GM23248 (cell line): ENCODE data around the gene CDH13. TPM values are rescaled to one million over a fixed set of nuclear protein-coding genes. Genes with fewer than 3 reads are reported as not detected.

Experiments used
- DNase-seq: peaks from one replicate; pipeline ENCODE4 v3.0.0-alpha.2; 2015
- H2AFZ ChIP-seq: fragments of 200-600 bp; sonication (generic); 2 replicates; pipeline ENCODE4 v1.6.1; 2016; ENCODE audit warnings: antibody characterized with exemption
- H3F3A ChIP-seq: fragments of 200-600 bp; sonication (generic); 2 replicates; pipeline ENCODE4 v1.6.1; 2016; ENCODE audit warnings: mild to moderate bottlenecking, antibody characterized with exemption, mixed run types; ENCODE audit not compliant: insufficient read depth
- H3K27ac ChIP-seq: fragments of 200-600 bp; sonication (generic); 2 replicates; pipeline ENCODE4 v1.5.1; 2016; ENCODE audit warnings: mild to moderate bottlenecking
- H3K27me3 ChIP-seq: fragments of 200-600 bp; sonication (generic); replicated peaks from 2 replicates; pipeline ENCODE4 v1.6.1; 2016; ENCODE audit warnings: mild to moderate bottlenecking; ENCODE audit not compliant: insufficient read depth
- H3K36me3 ChIP-seq: fragments of 200-600 bp; sonication (generic); 2 replicates; pipeline ENCODE4 v1.6.1; 2016; ENCODE audit warnings: low read depth, mild to moderate bottlenecking
- H3K4me1 ChIP-seq: fragments of 200-600 bp; sonication (generic); 2 replicates; pipeline ENCODE4 v1.6.1; 2016; ENCODE audit warnings: mild to moderate bottlenecking; ENCODE audit not compliant: insufficient read depth
- H3K4me2 ChIP-seq: fragments of 200-600 bp; sonication (generic); one replicate; pipeline ENCODE4 v1.6.1; 2016; ENCODE audit warnings: mild to moderate bottlenecking; ENCODE audit not compliant: unreplicated experiment
- H3K4me3 ChIP-seq: fragments of 200-600 bp; sonication (generic); 2 replicates; pipeline ENCODE4 v1.5.1; 2016; ENCODE audit warnings: mild to moderate bottlenecking
- H3K79me2 ChIP-seq: fragments of 200-600 bp; sonication (generic); 2 replicates; pipeline ENCODE4 v1.6.1; 2016; ENCODE audit warnings: mild to moderate bottlenecking; ENCODE audit not compliant: insufficient read depth
- H3K9ac ChIP-seq: fragments of 200-600 bp; sonication (generic); 2 replicates; pipeline ENCODE4 v1.6.1; 2016; ENCODE audit warnings: mild to moderate bottlenecking
- H3K9me2 ChIP-seq: fragments of 200-600 bp; sonication (generic); 2 replicates; pipeline ENCODE4 v1.6.1; 2016; ENCODE audit warnings: mixed run types, mild to moderate bottlenecking, moderate library complexity; ENCODE audit not compliant: insufficient read depth
- H3K9me3 ChIP-seq: fragments of 200-600 bp; sonication (generic); one replicate; pipeline ENCODE4 v1.6.1; 2017; ENCODE audit warnings: low read depth
- H4K20me1 ChIP-seq: fragments of 200-600 bp; sonication (generic); 2 replicates; pipeline ENCODE4 v1.6.0; 2016; ENCODE audit not compliant: insufficient read depth
- EZH2 ChIP-seq: fragments of 200-600 bp; sonication (generic); IDR thresholded peaks from 2 replicates; pipeline ENCODE4 v1.6.1; 2018; ENCODE audit warnings: antibody characterized with exemption, mild to moderate bottlenecking; ENCODE audit not compliant: insufficient read depth, poor library complexity, severe bottlenecking
- EZH2phosphoT487 ChIP-seq: fragments of 200-600 bp; sonication (generic); IDR thresholded peaks from 2 replicates; pipeline ENCODE4 v1.6.1; 2018; ENCODE audit warnings: antibody characterized with exemption, moderate library complexity, mild to moderate bottlenecking, low read depth; ENCODE audit not compliant: insufficient read depth
- WGBS, 2 experiments: methylation state at CpG; one replicate each; pipeline ENCODE4 v1.1.6; 2015 to 2017; ENCODE audit warnings: low lambda C conversion rate in 2 of 2, low coverage in 1 of 2; ENCODE audit errors: missing lambda C conversion rate in 2 of 2; 5-methylcytosine and 5-hydroxymethylcytosine counted together
- in situ Hi-C: fragments of 300-500 bp; cut with MboI; formaldehyde crosslinking; loops from 2 replicates; pipeline ENCODE4 v1.15.0; 2020
- polyA plus RNA-seq: library from polyadenylated mRNA; unstranded; fragments of >200 nt; fragmentation: Nextera tagmentation; extraction: Ambion mirVana; gene quantifications from 2 replicates; pipeline ENCODE4 v1.2.1, GENCODE V29; 2016
- total RNA-seq: library from RNA; depleted of rRNA; stranded (reverse); fragments of >200 nt; shearing (Covaris generic); gene quantifications from 2 replicates; pipeline ENCODE4 v1.2.3, GENCODE V29; 2014

CDH13 gene
- total and polyA plus RNA-seq, 2 experiments from 2014 or later: 51.0 to 52.8 TPM

DNA sequence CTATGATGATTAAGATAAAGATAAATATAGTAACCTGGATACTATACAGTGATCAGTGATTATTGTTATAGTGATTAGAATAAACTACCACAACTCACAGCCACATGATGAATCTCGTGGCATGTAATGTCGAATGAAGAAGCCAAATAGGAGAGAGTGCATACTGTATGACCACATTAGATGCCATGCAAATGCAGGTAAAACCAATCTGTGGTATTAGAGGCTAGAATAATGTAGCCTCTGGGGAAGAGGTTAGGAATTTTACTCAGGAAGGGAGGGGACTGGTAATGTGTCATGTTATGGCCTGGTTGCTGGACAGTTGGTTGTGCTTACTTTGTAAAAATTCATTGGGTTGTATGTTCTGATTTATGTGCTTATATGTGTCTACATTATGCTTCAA is 402.7 kb downstream of the CDH13 start:
- no peaks in the 10 kb centered on the region for H3K9me3 ChIP-seq
- H3K4me2 ChIP-seq: no peak overlapping the region
- in situ Hi-C loops: no loop called here
- no peaks in the 10 kb centered on the region for H3K79me2 ChIP-seq
- H3K4me1 ChIP-seq: no peaks in the 10 kb centered on the region
- no peaks in the 10 kb centered on the region for H3K36me3 ChIP-seq
- H2AFZ ChIP-seq: no peak overlapping the region
- H3F3A ChIP-seq: no peaks in the 10 kb centered on the region
- no peak overlapping the region for H3K9ac ChIP-seq
- no peaks in the 10 kb centered on the region for H3K27me3 ChIP-seq
- H3K4me3 ChIP-seq: no peak overlapping the region
- 82 to 86% methylated on average over 2 of the region's 2 CpGs for WGBS, 2 experiments
- no peak for TF ChIP-seq EZH2phosphoT487
- TF ChIP-seq EZH2: no peak
- H3K9me2 ChIP-seq: no peaks in the 10 kb centered on the region
- H4K20me1 ChIP-seq: no peaks in the 10 kb centered on the region
- H3K27ac ChIP-seq: no peak overlapping the region
- DNase-seq: no peak

- no peaks in the 10 kb centered on the region for H3K9me3 ChIP-seq
- no peak overlapping the region for H3K9ac ChIP-seq
- 85 to 86% methylated on average over 3 of the region's 3 CpGs for WGBS, 2 experiments
- H3F3A ChIP-seq: no peaks in the 10 kb centered on the region
- no peak for TF ChIP-seq EZH2
- no peak for TF ChIP-seq EZH2phosphoT487
- DNase-seq: peak; percentile 13
- no peak overlapping the region for H3K4me2 ChIP-seq
- no peaks in the 10 kb centered on the region for H4K20me1 ChIP-seq
- no peaks in the 10 kb centered on the region for H3K9me2 ChIP-seq
- H3K27me3 ChIP-seq: no peaks in the 10 kb centered on the region
- no peaks in the 10 kb centered on the region for H3K79me2 ChIP-seq
- no peak overlapping the region for H2AFZ ChIP-seq
- no peak overlapping the region for H3K27ac ChIP-seq
- H3K4me3 ChIP-seq: no peak overlapping the region
- no peaks in the 10 kb centered on the region for H3K4me1 ChIP-seq
- H3K36me3 ChIP-seq: no peaks in the 10 kb centered on the region
- in situ Hi-C loops: no loop called here
Observed at GRCh38 chr16:83031524-83031923, 404.8 kb downstream of the CDH13 start.

DNA sequence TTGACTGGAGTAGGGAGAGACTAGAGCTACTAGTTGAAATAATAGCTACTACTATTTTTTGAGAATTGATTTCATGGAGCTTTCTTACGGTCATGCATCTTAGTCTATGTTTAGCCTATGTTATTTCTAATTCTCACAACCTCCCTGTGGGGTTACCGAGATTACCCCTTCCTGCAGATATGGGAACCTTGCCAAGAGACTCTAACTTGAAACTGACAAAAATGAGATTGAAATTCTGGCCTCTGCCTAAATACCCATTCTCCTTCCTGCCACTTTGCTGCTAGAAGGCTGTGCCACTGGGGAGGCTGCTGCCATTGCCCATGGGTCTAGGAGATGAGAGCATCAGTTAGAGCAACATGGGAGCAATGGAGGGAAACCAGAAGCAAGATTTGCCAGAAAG is 410.3 kb downstream of the CDH13 start:
- DNase-seq: no peak
- peaks cover 7% of the 10 kb centered on the region; the same call in 1 of the 2 replicates for H3K4me1 ChIP-seq
- no peaks in the 10 kb centered on the region for H3K36me3 ChIP-seq
- no peak overlapping the region for H3K27ac ChIP-seq
- no peaks in the 10 kb centered on the region for H3F3A ChIP-seq
- no peaks in the 10 kb centered on the region for H3K27me3 ChIP-seq
- no peaks in the 10 kb centered on the region for H3K9me2 ChIP-seq
- no peak overlapping the region for H3K4me3 ChIP-seq
- no peak overlapping the region for H3K4me2 ChIP-seq
- no peak overlapping the region for H3K9ac ChIP-seq
- TF ChIP-seq EZH2phosphoT487 (no peak), EZH2 (no peak)
- H3K79me2 ChIP-seq: no peaks in the 10 kb centered on the region
- H4K20me1 ChIP-seq: no peaks in the 10 kb centered on the region
- no peaks in the 10 kb centered on the region for H3K9me3 ChIP-seq
- 53 to 62% methylated on average over 2 of the region's 2 CpGs for WGBS, 2 experiments
- in situ Hi-C loops: no loop called here
- H2AFZ ChIP-seq: no peak overlapping the region

- no peaks in the 10 kb centered on the region for H3K9me2 ChIP-seq
- H3K36me3 ChIP-seq: no peaks in the 10 kb centered on the region
- no peak overlapping the region for H3K4me2 ChIP-seq
- peaks cover 7% of the 10 kb centered on the region; the same call in 1 of the 2 replicates for H3K4me1 ChIP-seq
- WGBS, 2 experiments: 92 to 98% methylated on average over 2 of the region's 2 CpGs
- H3K9me3 ChIP-seq: no peaks in the 10 kb centered on the region
- H3K4me3 ChIP-seq: no peak overlapping the region
- no peak overlapping the region for H2AFZ ChIP-seq
- no peak overlapping the region for H3K9ac ChIP-seq
- no peaks in the 10 kb centered on the region for H4K20me1 ChIP-seq
- TF ChIP-seq EZH2phosphoT487 (no peak), EZH2 (no peak)
- no peak overlapping the region for H3K27ac ChIP-seq
- no peaks in the 10 kb centered on the region for H3F3A ChIP-seq
- H3K27me3 ChIP-seq: no peaks in the 10 kb centered on the region
- no peak for DNase-seq
- in situ Hi-C loops: no loop called here
- H3K79me2 ChIP-seq: no peaks in the 10 kb centered on the region
Observed at GRCh38 chr16:83037884-83038283, 411.1 kb downstream of the CDH13 start.

DNA sequence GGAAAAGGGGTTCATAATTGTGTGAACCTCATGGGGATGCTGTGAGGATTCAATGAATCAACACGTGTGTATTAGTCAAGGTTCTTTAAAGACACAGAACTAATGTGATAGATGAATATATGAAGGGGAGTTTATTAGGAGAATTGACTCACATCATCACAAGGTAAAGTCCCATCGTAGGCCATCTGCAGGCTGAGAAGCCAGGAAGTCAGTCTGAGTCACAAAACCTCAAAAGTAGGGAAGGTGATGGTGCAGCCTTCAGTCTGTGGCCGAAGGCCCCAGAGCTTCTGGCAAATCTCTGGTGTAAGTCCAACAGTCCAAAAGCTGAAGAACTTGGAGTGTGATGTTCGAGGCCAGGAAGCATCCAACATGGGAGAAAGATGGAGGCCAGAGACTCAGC is 413.4 kb downstream of the CDH13 start:
- Histone ChIP-seq H3K27ac (no peak overlapping the region), H3K27me3 (no peaks in the 10 kb centered on the region), H3K4me3 (no peak overlapping the region), H3K4me2 (no peak overlapping the region), H3K79me2 (no peaks in the 10 kb centered on the region), H3K9ac (no peak overlapping the region), H4K20me1 (no peaks in the 10 kb centered on the region), H3K9me2 (no peaks in the 10 kb centered on the region), H3K9me3 (no peaks in the 10 kb centered on the region), H3K4me1 (peaks cover 7% of the 10 kb centered on the region; the same call in 1 of the 2 replicates), H3F3A (no peaks in the 10 kb centered on the region), H2AFZ (no peak overlapping the region), H3K36me3 (no peaks in the 10 kb centered on the region)
- in situ Hi-C loops: no loop called here
- 50 to 54% methylated on average over 4 of the region's 4 CpGs for WGBS, 2 experiments
- no peak for TF ChIP-seq EZH2phosphoT487
- no peak for TF ChIP-seq EZH2
- peak; percentile 39 for DNase-seq
